ENCODE results near the gene ANKRD63.

Gene ANKRD63, protein sequence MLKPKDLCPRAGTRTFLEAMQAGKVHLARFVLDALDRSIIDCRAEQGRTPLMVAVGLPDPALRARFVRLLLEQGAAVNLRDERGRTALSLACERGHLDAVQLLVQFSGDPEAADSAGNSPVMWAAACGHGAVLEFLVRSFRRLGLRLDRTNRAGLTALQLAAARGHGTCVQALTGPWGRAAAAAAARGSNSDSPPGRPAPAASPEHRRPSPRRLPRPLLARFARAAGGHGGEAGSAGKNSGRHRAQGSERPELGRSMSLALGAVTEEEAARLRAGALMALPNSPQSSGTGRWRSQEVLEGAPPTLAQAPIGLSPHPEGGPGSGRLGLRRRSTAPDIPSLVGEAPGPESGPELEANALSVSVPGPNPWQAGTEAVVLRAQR

DNA sequence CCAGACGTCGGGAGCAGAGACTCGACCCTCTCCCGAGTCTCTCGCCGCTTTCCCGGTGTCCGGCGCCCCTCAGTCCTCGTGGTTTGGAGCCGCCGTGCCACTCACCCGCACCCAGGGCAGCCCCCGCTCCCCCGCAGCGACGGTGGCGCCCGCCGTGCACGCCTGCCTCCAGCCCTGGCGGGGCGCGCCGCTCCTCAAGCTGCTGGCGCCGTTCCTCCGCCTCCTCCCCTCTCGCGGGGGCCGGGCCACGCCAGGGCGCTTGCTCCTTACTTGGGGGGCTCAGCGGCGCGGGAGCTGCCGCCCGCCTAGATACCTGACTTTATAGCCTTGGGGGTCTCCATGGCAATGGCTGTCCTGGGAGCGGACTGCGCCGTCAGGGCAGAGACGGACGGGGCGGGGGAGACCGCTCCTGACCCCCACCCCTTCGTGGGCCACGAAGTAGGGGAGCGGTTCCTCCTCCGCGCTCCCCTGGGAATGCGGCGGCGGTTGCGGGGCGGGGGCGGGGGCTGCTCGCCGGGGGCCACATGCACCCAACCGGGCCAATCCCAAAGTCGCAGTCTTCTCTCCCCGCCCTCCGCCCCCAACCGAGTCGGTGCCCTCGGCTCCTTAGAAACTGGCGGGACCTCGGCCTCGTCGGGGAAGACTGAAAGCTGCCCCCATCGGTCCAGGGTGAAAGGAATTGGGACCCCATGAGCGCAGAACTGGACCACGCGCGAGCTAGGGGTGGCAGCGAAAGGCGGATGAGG, at the start of gene ANKRD63:
ANKRD63 (minus strand) TSS at position 196 of the 746 bp plus-strand sequence. CDS start 478 bp downstream, outside the sequence.
- no peaks in the 10 kb centered on the region for H3K4me1 ChIP-seq (ENCODE audit: insufficient read depth, poor library complexity, severe bottlenecking)
- H3K9me3 ChIP-seq (ENCODE audit: severe bottlenecking) = no peaks in the 10 kb centered on the region
- TF ChIP-seq, protein P1, sequence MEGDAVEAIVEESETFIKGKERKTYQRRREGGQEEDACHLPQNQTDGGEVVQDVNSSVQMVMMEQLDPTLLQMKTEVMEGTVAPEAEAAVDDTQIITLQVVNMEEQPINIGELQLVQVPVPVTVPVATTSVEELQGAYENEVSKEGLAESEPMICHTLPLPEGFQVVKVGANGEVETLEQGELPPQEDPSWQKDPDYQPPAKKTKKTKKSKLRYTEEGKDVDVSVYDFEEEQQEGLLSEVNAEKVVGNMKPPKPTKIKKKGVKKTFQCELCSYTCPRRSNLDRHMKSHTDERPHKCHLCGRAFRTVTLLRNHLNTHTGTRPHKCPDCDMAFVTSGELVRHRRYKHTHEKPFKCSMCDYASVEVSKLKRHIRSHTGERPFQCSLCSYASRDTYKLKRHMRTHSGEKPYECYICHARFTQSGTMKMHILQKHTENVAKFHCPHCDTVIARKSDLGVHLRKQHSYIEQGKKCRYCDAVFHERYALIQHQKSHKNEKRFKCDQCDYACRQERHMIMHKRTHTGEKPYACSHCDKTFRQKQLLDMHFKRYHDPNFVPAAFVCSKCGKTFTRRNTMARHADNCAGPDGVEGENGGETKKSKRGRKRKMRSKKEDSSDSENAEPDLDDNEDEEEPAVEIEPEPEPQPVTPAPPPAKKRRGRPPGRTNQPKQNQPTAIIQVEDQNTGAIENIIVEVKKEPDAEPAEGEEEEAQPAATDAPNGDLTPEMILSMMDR (IDR thresholded peaks at IDR 0.05; ENCODE audit: poor library complexity, severe bottlenecking) = no peak
- peak; percentile 29 for ATAC-seq (ENCODE audit: low read depth)
- H3K4me3 ChIP-seq (ENCODE audit: severe bottlenecking) = peak within 1 kb of the TSS; percentile 28
- H3K27ac ChIP-seq (ENCODE audit: poor library complexity, severe bottlenecking) = no peak within 1 kb of the TSS
- DNase-seq (ENCODE audit: low spot score) = no peak
- no peaks in the 10 kb centered on the region for H3K36me3 ChIP-seq (ENCODE audit: low read depth)
- H3K27me3 ChIP-seq (ENCODE audit: insufficient read depth, poor library complexity, severe bottlenecking) = peaks cover 38% of the 10 kb centered on the region

DNA sequence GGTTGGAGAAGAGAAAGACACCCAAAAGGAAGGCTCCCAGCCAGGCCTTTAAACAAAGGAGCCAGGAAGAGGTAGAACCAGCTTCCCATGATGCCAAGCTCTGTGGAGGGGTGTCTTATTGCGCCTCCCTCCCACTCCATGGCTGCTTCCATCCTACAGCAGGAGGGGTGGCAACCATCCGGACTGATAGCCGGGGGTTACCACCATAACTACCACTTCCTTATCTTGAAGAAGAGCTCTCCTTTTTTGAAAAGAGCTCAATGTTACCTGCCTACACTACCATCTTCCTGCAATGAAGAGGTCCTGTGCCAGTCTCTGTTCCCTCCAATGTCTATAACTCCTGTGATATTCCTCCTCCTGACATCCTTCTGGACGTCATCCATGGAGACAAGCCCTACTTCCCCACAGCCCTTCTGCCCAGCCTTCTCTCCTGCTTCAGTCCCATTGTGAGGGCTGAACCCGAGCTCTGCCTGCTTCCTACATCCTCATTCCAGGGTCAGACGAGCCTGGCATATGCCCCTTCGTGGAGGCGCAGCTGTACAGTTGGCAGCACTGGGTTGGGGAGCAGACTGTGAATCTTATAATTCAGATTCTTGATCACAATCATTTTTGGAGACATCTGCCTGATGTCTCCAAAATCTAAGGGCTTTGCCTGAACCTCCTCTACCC, 49.4 kb upstream of the ANKRD63 start:
- TF ChIP-seq, protein P1 (IDR thresholded peaks at IDR 0.05; ENCODE audit: poor library complexity, severe bottlenecking) = no peak
- Histone ChIP-seq H3K4me1 (ENCODE audit: insufficient read depth, poor library complexity, severe bottlenecking) (peaks cover 21% of the 10 kb centered on the region), H3K36me3 (ENCODE audit: low read depth) (peaks cover 32% of the 10 kb centered on the region), H3K27ac (ENCODE audit: poor library complexity, severe bottlenecking) (peak overlapping the region; percentile 11), H3K9me3 (ENCODE audit: severe bottlenecking) (no peaks in the 10 kb centered on the region), H3K27me3 (ENCODE audit: insufficient read depth, poor library complexity, severe bottlenecking) (no peaks in the 10 kb centered on the region), H3K4me3 (ENCODE audit: severe bottlenecking) (no peak overlapping the region)
- no peak for ATAC-seq (ENCODE audit: low read depth)
- DNase-seq (ENCODE audit: low spot score) = no peak

DNA sequence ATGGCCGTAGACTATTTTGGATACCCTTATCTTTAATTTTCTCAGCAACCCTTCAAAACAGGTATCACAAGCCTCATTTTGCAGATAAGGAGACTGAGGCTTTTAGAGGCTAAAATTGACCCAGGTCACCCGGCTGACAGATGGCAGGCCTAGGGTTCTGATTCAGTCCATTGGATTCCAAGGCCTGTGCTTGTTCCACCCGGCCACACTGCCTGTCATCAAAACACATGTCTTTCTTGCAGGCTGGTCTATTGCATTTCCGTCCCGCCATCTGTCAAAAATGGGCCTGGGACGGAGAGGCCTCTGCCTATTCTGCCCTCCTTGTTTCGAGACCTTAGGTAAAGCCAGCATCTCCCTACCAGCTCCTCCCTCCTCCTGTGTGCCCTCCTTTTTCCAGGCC, 48.8 kb upstream of the ANKRD63 start:
- Histone ChIP-seq H3K36me3 (ENCODE audit: low read depth) (peaks cover 28% of the 10 kb centered on the region), H3K27me3 (ENCODE audit: insufficient read depth, poor library complexity, severe bottlenecking) (no peaks in the 10 kb centered on the region), H3K9me3 (ENCODE audit: severe bottlenecking) (no peaks in the 10 kb centered on the region), H3K27ac (ENCODE audit: poor library complexity, severe bottlenecking) (peak overlapping the region; percentile 11), H3K4me3 (ENCODE audit: severe bottlenecking) (no peak overlapping the region), H3K4me1 (ENCODE audit: insufficient read depth, poor library complexity, severe bottlenecking) (peaks cover 23% of the 10 kb centered on the region)
- ATAC-seq (ENCODE audit: low read depth) = no peak
- DNase-seq (ENCODE audit: low spot score) = no peak
- TF ChIP-seq, protein P1 (IDR thresholded peaks at IDR 0.05; ENCODE audit: poor library complexity, severe bottlenecking) = no peak

DNA sequence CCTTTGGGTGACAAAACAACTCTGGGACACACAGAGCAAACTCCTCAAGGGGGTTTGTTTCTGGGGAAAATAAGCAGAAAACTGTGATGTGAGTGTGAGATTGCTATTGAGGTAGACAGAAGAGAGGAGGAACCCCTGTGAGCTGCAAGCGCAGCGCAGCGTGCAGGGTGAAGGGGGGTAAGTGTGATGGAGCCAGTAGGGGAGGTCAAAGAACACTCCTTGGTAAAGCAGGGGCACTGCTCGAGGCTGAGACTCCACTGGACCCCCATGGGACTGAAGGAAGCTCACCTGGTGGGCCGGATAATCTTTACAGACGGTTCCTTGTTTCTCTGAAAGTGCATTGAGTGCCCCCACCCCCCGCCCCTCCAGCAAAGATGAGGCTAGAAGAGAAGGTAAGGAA, 48.2 kb upstream of the ANKRD63 start:
- ATAC-seq (ENCODE audit: low read depth) (no peak), DNase-seq (ENCODE audit: low spot score) (no peak)
- H3K36me3 ChIP-seq (ENCODE audit: low read depth) = peaks cover 27% of the 10 kb centered on the region
- TF ChIP-seq, protein P1 (IDR thresholded peaks at IDR 0.05; ENCODE audit: poor library complexity, severe bottlenecking) = no peak
- H3K9me3 ChIP-seq (ENCODE audit: severe bottlenecking) = no peaks in the 10 kb centered on the region
- H3K27me3 ChIP-seq (ENCODE audit: insufficient read depth, poor library complexity, severe bottlenecking) = no peaks in the 10 kb centered on the region
- H3K4me1 ChIP-seq (ENCODE audit: insufficient read depth, poor library complexity, severe bottlenecking) = peaks cover 29% of the 10 kb centered on the region
- H3K27ac ChIP-seq (ENCODE audit: poor library complexity, severe bottlenecking) = peak overlapping the region; percentile 76
- H3K4me3 ChIP-seq (ENCODE audit: severe bottlenecking) = no peak overlapping the region
